Muscle of arm (tissue), 12 donors: ENCODE results near the gene LRRC27. TPM values are rescaled to one million over a fixed set of nuclear protein-coding genes. Genes with fewer than 3 reads are reported as not detected.
"Not testable (repeated sequence)": the region's sequence is repeated elsewhere in the genome, so short reads cannot be mapped to it uniquely, and the experiment has no call there.

Experiments
- DNase-seq: peaks from one replicate; pipeline ENCODE4 v3.0.0-alpha.2; 2013
- polyA plus RNA-seq, 12 donors: library from polyadenylated mRNA; unstranded; fragments of 120-200 nt; gene quantifications; one replicate each; pipeline ENCODE4 v1.2.1, GENCODE V29; 2013; ENCODE audit not compliant: insufficient read length in 12 of 12

Gene LRRC27
- polyA plus RNA-seq, 12 donors: 6.0 to 21.8 (median 8.5) TPM; not detected in 1

GRCh38 chr10:132311338-132311939, 20.6 kb upstream of the LRRC27 start:
- DNase-seq: no peak

DNA sequence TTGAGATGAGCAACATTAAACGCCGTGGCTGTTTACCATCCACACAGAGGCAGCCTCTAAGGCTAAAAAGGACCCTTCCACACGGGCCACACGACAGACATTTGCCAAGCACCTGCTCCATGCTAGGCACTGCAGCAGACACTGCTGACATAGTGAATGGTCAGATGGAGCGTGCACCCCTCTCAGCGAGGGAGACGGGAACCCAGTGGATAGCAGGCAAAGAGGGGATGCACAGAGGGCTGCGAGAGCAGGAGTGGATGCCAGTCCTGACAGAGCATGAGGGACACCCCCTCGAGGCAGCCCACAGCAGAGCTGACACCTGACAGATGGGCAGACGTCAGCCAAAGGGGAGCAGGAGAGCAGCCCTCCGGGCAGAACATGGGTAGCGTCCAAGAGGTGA, 18.7 kb upstream of the LRRC27 start:
- DNase-seq: no peak

- no peak for DNase-seq
Measured at GRCh38 chr10:132313865-132314264, 18.1 kb upstream of the LRRC27 start.

- no peak for DNase-seq
Measured at GRCh38 chr10:132314336-132314735, 17.7 kb upstream of the LRRC27 start.

- not testable (repeated sequence) for DNase-seq
Measured at GRCh38 chr10:132314881-132315280, 17.1 kb upstream of the LRRC27 start.

GRCh38 chr10:132316133-132316532, 15.9 kb upstream of the LRRC27 start:
- no peak for DNase-seq

DNA sequence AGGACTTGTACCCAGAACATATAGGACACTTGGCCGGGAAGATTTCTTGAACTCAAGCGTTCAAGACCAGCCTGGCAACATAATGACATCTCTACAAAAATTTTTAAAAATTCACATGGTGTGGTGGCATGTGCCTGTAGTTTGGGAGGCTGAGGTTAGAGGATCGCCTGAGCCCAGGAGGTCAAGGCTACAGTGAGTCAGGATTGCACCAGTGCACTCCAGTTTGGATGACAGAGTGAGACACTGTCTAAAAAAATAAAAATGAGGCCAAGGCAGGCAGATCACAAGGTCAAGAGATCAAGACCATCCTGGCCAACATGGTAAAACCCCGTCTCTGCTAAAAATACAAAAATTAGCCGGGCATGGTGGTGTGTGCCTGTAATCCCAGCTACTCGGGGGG, 14.5 kb upstream of the LRRC27 start:
- DNase-seq: not testable (repeated sequence)

GRCh38 chr10:132319853-132320653, 11.9 kb upstream of the LRRC27 start:
- no peak for DNase-seq

DNA sequence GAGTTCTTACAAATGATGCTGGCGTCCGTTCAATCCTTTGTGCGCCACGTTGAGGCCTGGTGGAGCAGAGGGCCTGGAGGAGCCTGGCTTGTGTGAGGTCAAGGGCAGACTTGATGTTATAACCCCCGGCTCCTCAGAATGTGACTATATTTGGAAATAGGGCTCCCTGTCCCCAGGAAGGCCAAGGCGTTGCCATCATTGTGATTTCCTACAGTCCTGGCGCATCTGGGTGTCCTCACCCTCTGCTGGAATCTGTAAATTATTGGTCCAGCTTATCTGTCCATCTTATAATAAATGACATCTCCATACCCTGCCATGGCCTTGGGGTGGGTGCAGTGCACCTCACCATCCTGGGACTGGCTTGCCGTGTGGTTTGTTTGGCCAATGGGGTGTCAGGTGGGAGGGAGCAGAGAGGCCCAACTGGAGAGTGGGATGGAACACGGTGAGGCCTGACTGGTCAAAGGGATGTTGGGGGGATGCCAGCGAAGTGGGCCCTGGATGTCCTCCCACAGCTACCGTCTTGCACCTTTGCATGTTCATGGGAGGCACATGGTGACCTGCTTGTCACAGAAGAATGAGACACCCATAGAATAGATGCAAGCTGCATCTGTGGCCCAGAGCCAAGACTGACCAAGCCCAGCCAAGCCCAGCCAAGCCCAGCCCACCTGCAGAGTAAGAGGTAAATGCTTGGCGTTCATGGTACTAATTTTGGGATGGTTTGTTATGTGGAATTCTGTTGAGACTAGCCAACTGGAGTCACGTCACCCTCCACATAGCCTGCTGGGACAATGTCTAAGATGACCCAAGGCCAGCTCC, 11.1 kb upstream of the LRRC27 start:
- DNase-seq: no peak

DNA sequence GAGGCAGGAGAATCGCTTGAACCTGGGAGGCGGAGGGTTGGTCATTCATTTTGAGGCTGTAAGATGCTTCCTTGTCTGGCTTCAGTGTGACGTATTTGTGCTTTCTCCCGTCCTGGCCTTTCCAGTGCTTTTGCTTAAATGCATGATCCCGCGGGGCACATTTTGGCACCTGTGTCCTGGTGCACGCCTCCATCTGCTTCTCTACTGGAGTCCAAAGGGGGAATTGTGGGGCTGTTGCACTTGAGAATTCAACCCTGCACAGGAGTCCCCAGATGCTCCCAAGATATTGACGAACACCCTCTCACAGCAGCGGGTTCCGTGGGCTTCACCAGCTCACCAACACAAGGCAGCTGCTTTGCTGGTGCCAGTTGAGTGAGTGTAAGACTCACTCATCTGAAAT, 10.3 kb upstream of the LRRC27 start:
- DNase-seq: no peak

GRCh38 chr10:132322586-132323048, 9.4 kb upstream of the LRRC27 start:
- no peak for DNase-seq

GRCh38 chr10:132324186-132324585, 7.8 kb upstream of the LRRC27 start:
- no peak for DNase-seq

DNA sequence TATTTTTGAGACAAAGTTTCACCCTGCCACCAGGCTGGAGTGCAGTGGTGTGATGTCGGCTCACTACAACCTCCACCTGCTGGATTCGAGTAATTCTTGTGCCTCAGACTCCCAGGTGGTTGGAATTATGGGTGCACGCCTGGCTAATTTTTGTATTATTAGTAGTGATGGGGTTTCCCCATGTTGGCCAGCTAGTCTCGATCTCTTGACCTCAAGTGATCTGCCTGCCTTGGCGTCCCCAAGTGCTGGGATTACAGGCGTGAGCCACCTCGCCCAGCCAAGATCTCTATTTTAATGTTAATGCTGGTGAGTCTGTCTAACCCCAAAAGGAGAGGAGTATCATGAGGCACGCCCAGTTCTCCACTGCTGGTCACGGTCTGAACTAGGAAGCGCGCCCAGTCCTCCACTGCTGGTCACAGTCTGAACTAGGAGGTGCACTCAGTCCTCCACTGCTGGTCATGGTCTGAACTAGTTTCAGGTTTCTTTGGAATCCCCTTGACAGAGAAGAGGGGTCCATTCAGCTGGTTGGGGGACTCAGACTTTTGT, 5.6 kb upstream of the LRRC27 start:
- DNase-seq: no peak

DNA sequence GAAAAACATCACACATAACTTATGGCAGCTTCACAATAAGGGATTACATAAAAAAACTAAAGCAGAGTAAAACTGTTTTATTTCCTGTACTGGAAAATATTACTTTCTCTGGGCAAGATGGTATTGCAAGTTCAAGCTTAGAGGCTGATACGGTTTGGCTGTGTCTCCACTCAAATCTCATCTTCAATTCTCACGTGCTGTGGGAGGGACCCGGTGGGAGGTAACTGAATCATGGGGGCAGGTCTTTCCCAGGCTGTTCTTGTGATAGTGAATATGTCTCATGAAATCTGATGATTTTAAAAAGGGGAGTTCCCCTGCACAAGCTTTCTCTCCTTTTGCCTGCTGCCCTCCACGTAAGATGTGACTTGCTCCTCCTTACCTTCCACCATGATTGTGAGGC, 5.1 kb upstream of the LRRC27 start:
- DNase-seq: no peak

- DNase-seq: no peak
Measured at GRCh38 chr10:132328106-132328505, 3.9 kb upstream of the LRRC27 start.

- DNase-seq: peak; percentile 51
Measured at GRCh38 chr10:132328738-132329137, 3.3 kb upstream of the LRRC27 start.

GRCh38 chr10:132329565-132330485, 2.2 kb upstream of the LRRC27 start:
- DNase-seq: no peak

- DNase-seq: no peak
Measured at GRCh38 chr10:132330486-132330833, 1.5 kb upstream of the LRRC27 start.

GRCh38 chr10:132332433-132332754, 401 bp downstream of the LRRC27 start:
- no peak for DNase-seq

GRCh38 chr10:132333386-132333785, 1.4 kb downstream of the LRRC27 start:
- no peak for DNase-seq

DNA sequence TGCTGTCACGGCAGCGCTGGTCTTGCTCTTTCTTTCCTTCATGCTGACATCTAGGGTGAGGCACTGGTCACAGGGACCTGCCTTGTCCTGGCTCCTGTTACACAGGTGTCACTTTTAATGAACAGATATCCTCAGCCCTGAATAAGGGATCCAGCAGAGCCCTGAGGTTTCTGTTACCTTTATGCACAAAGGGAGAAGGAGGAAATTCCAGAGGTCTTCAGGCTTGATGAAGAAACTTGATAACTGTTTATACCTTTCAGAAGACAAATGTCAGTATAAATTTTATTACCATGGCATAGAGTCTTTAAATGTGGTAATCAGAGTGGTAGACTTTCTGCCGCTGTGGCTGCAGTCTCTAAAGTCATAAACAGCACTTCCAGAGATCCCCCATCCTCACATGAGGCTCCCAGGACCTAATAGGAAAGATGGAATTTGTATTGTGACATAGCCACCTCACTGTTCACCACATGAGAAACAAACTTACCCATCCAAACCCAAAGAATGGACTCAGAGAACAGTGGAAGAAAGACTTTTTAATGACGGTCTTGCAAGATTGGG, 2.7 kb downstream of the LRRC27 start:
- DNase-seq: no peak
